ENCODE measurements around the gene ACAP1.

DNA sequence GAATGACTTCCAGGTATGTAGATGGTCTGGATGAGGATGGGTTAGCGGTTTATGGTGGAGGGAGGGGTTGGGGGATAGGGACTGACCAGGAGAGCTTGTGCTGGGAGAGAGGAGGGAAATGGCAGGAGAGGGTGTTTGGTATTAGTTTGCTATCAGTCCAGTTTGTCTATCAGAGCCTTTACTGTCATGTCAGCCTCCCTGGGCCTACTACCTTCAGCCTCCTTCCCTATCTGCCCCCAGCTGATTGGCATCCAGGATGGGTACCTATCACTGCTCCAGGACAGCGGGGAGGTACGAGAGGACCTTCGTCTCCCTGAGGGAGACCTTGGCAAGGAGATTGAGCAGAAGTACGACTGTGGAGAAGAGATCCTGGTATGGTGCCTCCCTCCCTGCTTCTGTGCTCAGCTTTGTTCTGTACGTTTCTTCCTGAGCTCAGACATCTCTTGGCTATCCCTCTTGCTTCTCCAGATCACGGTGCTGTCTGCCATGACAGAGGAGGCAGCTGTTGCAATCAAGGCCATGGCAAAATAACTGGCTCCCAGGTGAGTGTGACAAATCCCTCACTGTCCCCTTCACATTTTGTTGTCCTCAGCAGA is 25.1 kb upstream of the ACAP1 start:
- TF ChIP-seq EZH2 (IDR thresholded peaks at IDR 0.05) (no peak), POLR2AphosphoS5 (IDR thresholded peaks at IDR 0.05; ENCODE audit: borderline replicate concordance, low read depth, low read length) (no peak)

Data from SK-N-MC (cell line).